K562 (cell line): ENCODE data around the gene SELENOT. TPM values are rescaled to one million over a fixed set of nuclear protein-coding genes. Genes with fewer than 3 reads are reported as not detected.

Experiments used
- CCAR2 ChIP-seq: fragments of 200-400 bp; formaldehyde crosslinking; IDR thresholded peaks from 2 replicates; pipeline ENCODE4 v1.6.1; 2017; ENCODE audit warnings: mild to moderate bottlenecking, low read depth, low read length
- CREM ChIP-seq: IDR thresholded peaks from 2 replicates; pipeline ENCODE4 v1.6.1; 2014; ENCODE audit warnings: antibody characterized with exemption, low read depth
- CXXC5 ChIP-seq: fragments of 250-450 bp; sonication (Bioruptor Pico); IDR thresholded peaks from 2 replicates; pipeline ENCODE4 v1.8.0; 2022; ENCODE audit warnings: inconsistent platforms, mild to moderate bottlenecking, moderate library complexity
- DPF2 ChIP-seq: fragments of 450-650 bp; IDR thresholded peaks from 2 replicates; pipeline ENCODE4 v1.6.1; 2016
- EWSR1 ChIP-seq: fragments of 450-650 bp; IDR thresholded peaks from 2 replicates; pipeline ENCODE4 v1.6.1; 2018; ENCODE audit warnings: borderline replicate concordance, mild to moderate bottlenecking, low read depth, moderate library complexity; ENCODE audit not compliant: partially characterized antibody
- HCFC1 ChIP-seq: IDR thresholded peaks from 2 replicates; pipeline ENCODE4 v1.6.1; 2012; ENCODE audit warnings: low read depth, low read length, improper control_type of control experiment
- JUN ChIP-seq, 2 experiments: sonication (generic) in 1 of 2; formaldehyde crosslinking in 1 of 2; IDR thresholded peaks; 2 replicates each; pipeline versions ENCODE4 v1.6.1 to v1.8.0; 2012 to 2022; ENCODE audit warnings: borderline replicate concordance in 2 of 2, mild to moderate bottlenecking in 2 of 2, improper control_type of control experiment in 1 of 2, low read depth in 1 of 2, low read length in 1 of 2, missing genetic modification reagents in 1 of 2
- POLR2A ChIP-seq: fragments of 450-650 bp; conservative IDR thresholded peaks from 2 replicates; pipeline ENCODE4 v1.6.1; 2016
- POLR2B ChIP-seq: fragments of 450-650 bp; IDR thresholded peaks from 2 replicates; pipeline ENCODE4 v1.6.1; 2018; ENCODE audit warnings: low read depth; ENCODE audit not compliant: partially characterized antibody
- PYGO2 ChIP-seq: fragments of 450-650 bp; IDR thresholded peaks from 2 replicates; pipeline ENCODE4 v1.6.1; 2016; ENCODE audit warnings: mild to moderate bottlenecking, missing genetic modification characterization, moderate library complexity, missing compliant biosample characterization
- RAD21 ChIP-seq, 2 experiments: fragments of 250-450 bp in 1 of 2; fragments of 450-650 bp in 1 of 2; sonication (Bioruptor Pico) in 1 of 2; formaldehyde crosslinking in 1 of 2; IDR thresholded peaks in 1 of 2; conservative IDR thresholded peaks in 1 of 2; 2 replicates each; pipeline versions ENCODE4 v1.4.0 to v1.8.0; 2020 to 2022; ENCODE audit warnings: mild to moderate bottlenecking in 2 of 2, moderate library complexity in 1 of 2
- RAD51 ChIP-seq: fragments of 450-650 bp; IDR thresholded peaks from 2 replicates; pipeline ENCODE4 v1.7.1; 2016; ENCODE audit warnings: low read depth, mild to moderate bottlenecking, borderline replicate concordance
- SUPT5H ChIP-seq: fragments of 450-650 bp; IDR thresholded peaks from 2 replicates; pipeline ENCODE4 v1.6.1; 2016
- TEAD4 ChIP-seq, 2 experiments: sonication (generic) in 1 of 2; formaldehyde crosslinking in 1 of 2; IDR thresholded peaks; 2 replicates each; pipeline versions ENCODE4 v1.6.1 to v1.8.0; 2012 to 2022; ENCODE audit warnings: borderline replicate concordance in 1 of 2, inconsistent platforms in 1 of 2, low read length in 1 of 2, mild to moderate bottlenecking in 1 of 2, missing genetic modification reagents in 1 of 2
- ZKSCAN1 ChIP-seq: fragments of 150-350 bp; IDR thresholded peaks from 2 replicates; pipeline ENCODE4 v1.6.1; 2016; ENCODE audit warnings: low read depth, low read length
- ZNF316 ChIP-seq: fragments of 450-650 bp; IDR thresholded peaks from 2 replicates; pipeline ENCODE4 v1.6.1; 2016
- ZNF778 ChIP-seq: fragments of 450-650 bp; formaldehyde crosslinking; IDR thresholded peaks from 2 replicates; pipeline ENCODE4 v1.4.0; 2020; ENCODE audit warnings: mild to moderate bottlenecking, moderate library complexity
- polyA plus RNA-seq, 8 experiments: library from polyadenylated mRNA; depleted of rRNA in 4 of 8; stranded (reverse) in 5 of 8; unstranded in 3 of 8; fragments of >200 nt; fragmentation: Nextera tagmentation in 2 of 8; fragmentation: Illumina TruSeq in 1 of 8; extraction: Ambion mirVana in 2 of 8; extraction: Trizol in 1 of 8; gene quantifications; 2 replicates each; pipeline versions ENCODE4 v1.2.1 to v1.2.3, GENCODE V29; 2011 to 2014; ENCODE audit warnings: inconsistent platforms in 1 of 8, missing spikeins in 1 of 8
- total RNA-seq, 7 experiments: library from RNA; depleted of rRNA in 6 of 7; stranded (reverse); fragments of >200 nt in 6 of 7; fragmentation: Illumina TruSeq in 2 of 7; extraction: Trizol in 2 of 7; gene quantifications; 2 replicates each; pipeline versions ENCODE4 v1.2.1 to v1.2.3, GENCODE V29; 2011 to 2021; ENCODE audit warnings: low replicate concordance in 1 of 7
- TF ChIP-seq, protein P1 (sequence below), 2 experiments: fragments of 450-650 bp in 1 of 2; sonication (generic) in 1 of 2; formaldehyde crosslinking in 1 of 2; IDR thresholded peaks in 1 of 2; conservative IDR thresholded peaks in 1 of 2; 2 replicates each; pipeline versions ENCODE4 v1.6.1 to v1.8.1; 2016 to 2023; ENCODE audit warnings: mild to moderate bottlenecking in 2 of 2, moderate library complexity in 2 of 2, inconsistent platforms in 1 of 2, missing genetic modification reagents in 1 of 2

SELENOT gene
- total and polyA plus RNA-seq, 9 of the 15 experiments (the other 6 are each of a cell fraction or from before 2014, with no cell fraction given) = 33.0 to 411 (median 91.9) TPM

DNA sequence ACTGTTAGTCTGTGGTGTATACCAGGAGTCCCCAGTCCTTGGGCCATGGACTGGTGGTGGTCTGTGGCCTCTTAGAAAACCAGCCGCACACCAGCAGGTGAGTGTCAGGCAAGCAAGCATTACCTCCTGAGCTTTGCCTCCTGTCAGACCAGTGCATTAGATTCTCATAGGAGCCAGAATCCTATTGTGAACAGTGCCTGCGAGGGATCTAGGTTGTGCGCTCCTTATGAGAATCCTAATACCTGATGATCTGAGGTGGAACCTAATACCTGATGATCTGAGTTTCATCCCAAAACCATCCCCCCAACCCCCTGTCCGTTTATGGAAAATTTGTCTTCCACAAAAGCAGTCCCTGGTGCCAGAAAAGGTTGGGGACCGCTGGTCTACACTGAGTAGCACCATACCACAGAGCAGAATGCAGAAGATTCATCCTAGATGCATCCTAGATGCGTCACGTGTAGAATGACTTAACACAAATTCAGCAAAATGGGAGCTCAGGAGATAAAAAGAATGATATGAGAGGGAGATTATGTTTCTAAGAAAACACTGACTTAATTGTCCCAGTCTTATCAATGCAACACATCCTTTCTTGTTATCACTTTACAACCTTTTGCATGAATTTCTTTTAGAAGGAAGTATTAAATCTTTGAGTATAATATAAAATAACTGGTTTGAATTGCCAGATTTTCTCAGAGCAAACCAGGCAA, 28.5 kb downstream of the SELENOT start (continued):
- TF ChIP-seq TEAD4 (IDR thresholded peaks at IDR 0.05; ENCODE audit: low read length) = peak; percentile 78
- no peak for TF ChIP-seq TEAD4 (CRISPR knock-in tag; IDR thresholded peaks at IDR 0.05; ENCODE audit: borderline replicate concordance)
- TF ChIP-seq ZNF316 = peak; percentile 79
- TF ChIP-seq SUPT5H = 0 out of 2 replicates have a peak, but pooled peaks have one; percentile 36
- TF ChIP-seq RAD51 = peak; percentile 67
- peak; percentile 21 for TF ChIP-seq POLR2B
- 0 out of 2 replicates have a peak, but pooled peaks have one; percentile 18 for TF ChIP-seq CXXC5 (CRISPR knock-in tag)
- TF ChIP-seq POLR2A = 0 out of 2 replicates have a peak, but pooled peaks have one; percentile 24
- TF ChIP-seq CCAR2 = no peak
- TF ChIP-seq JUN (IDR thresholded peaks at IDR 0.05; ENCODE audit: borderline replicate concordance, low read depth, low read length) = no peak
- TF ChIP-seq JUN (CRISPR knock-in tag; IDR thresholded peaks at IDR 0.05; ENCODE audit: borderline replicate concordance) = no peak
- no peak; a peak in 1 of 4 replicates for TF ChIP-seq RAD21 (CRISPR knock-in tag; conservative IDR thresholded peaks at IDR 0.05 in 1 of 2, IDR thresholded peaks at IDR 0.05 in 1 of 2)
- no peak for TF ChIP-seq HCFC1
- TF ChIP-seq PYGO2 (tag) = no peak
- peak; percentile 33; the same call in 1 of the 2 replicates for TF ChIP-seq CREM
- TF ChIP-seq EWSR1 = no peak
- TF ChIP-seq, protein P1, sequence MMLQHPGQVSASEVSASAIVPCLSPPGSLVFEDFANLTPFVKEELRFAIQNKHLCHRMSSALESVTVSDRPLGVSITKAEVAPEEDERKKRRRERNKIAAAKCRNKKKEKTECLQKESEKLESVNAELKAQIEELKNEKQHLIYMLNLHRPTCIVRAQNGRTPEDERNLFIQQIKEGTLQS (IDR thresholded peaks at IDR 0.05) = peak; percentile 22; the same call in 1 of the 2 replicates
- TF ChIP-seq, protein P1 (CRISPR knock-in tag; conservative IDR thresholded peaks at IDR 0.05) = no peak
- TF ChIP-seq ZNF778 (CRISPR knock-in tag) = no peak
- no peak for TF ChIP-seq ZKSCAN1
- peak; percentile 77 for TF ChIP-seq DPF2
